ENCODE data around the gene TNS1.
A peak's percentile ranks its signal among the peaks of the same experiment; 100 is the strongest.

The TNS1 gene

DNA sequence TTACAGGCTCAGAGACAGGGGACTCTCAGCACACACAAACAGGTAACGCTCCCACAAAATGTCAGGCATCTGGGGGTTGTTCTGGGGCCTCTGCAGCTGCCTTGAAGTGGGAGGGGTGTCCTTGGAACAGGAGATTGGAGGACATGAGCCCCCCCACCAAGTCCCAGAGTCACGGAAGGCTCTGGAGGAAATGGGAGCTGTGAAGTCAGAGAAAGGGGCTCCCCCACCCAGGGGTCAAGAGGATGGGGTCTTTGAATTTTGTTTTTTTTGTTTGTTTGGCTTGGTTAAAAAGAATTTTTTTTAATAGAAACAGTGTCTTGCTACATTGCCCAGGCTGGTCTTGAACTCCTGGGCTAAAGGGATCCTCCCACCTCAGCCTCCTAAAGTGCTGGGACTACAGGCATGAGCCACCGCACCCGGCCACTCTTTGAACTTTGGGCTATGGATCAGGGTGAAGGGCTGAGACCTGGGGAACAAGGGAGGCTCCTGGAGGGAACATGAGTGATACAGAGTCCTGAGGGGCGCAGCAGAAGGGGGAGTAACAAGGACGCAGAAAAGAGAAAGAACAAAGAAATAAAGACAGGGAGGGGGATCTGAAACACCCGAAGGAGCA, 46.8 kb downstream of the TNS1 start:
- peak; percentile 7 for DNase-seq

DNA sequence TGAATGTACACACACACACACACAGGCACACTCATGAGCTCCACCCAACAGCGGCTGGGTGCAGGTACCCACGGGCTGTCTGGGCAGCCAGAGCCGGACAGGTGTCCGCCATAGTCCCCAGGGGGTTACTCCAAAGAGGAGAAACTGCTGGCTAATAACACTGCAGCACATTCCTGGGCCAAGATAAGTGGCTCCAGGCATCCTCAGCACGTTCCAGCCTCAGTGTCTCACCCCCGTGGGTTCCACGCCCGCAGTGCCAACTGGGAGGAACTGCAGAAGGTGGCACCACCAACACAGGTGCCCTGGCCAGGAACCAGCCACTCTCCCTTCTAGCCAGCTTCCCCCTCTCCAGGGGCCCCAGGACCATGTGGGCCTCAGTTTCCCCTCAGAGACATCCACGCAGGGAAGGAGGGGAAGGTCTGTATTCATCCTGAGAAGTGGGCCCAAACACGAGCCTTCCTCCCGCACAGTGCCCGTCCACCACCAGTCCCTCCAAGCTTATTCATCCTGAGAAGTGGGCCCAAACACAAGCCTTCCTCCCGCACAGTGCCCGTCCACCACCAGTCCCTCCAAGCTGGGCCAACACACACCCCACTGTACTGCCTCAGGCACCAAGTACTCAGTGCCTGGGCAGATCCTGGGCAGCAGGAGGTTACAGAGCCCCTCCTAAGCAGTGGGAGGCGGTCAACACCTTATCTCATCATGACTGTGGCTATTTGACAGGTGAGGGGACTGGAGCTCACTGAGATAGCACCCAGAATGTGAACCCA, 47.6 kb downstream of the TNS1 start:
- peak; percentile 17 for DNase-seq

DNA sequence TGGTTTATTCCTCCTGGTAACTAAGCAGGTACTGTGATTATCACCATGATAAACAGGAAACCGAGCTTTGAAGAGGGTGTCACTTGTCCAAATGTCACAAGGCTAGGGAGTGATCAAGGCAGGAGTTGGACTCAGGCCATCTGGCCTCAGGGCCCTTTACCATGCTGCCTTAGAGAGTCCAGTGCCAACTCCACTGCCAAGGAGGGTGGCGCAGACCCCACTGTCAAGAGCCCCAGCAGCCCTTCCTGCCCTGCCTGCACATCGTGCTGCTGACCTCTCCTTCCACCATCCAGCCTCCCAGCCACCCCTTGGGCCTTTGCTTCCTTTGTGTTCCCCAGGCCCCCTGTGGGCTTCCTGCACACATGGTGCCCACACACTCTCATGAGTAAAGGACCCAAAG, 48.3 kb downstream of the TNS1 start:
- DNase-seq, result peak; percentile 13

DNA sequence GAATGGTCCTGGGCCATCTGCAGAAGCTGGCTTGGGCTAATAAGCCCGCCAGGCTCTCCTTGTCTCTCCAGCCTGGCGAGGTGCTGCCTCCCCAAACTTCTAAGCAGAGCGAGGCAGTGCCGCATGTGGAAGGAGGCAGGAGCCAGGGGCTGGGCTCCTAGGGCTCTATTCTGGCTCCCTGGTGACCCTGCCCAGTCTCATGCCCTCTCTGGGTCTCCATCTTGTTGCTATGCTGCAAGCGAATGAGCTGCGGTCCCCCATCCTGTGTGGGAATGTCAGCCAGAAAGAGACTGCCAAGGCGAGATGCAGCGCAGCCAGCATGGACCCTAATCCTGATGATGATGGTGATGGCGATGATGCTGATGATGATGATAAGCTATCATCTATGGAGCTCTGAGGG, 48.7 kb downstream of the TNS1 start:
- peak; percentile 17 for DNase-seq

DNA sequence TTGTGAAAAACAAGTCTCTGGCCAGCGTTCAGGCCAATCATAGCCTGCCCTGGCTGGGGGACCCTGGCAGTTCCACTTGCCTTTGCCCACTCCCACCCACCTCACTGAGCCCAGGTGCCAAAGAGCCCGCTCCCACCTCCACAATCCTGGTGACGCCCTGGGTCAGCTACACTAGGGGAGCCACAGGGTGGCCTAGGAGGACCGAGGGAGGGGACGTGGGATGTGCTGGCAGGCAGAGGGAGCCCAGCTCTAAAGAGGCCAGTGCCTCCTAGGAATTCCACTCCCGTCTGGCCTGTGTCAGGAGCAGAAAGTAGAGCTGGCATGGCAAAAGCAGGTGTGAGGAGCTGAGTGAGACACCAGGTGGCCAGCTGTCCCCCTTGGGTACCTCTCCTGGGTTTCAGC, 49.3 kb downstream of the TNS1 start:
- DNase-seq, result peak; percentile 17

DNA sequence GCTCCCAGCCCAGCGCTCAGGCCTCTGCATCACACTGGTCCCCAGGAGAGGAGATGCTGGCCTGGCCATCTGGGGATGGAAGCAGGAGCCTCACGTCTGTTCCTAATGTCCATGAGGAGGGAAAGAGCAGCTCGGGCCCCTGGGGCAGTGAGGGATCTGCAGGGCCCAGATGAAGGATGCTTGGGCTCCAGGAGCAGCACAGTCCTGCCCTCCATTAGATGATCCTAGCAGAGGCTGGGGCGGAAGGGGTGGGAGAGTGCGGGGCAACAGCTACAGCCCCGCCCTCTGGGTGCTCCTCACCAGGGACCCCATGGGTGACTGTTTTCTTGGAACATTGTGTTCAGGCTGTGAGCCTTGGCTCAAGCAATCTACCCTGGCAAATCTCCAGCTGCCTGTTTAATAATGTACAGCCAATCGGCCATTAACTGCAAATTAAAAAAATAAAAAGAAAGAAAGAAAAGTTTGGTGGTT, 49.7 kb downstream of the TNS1 start:
- DNase-seq, result peak; percentile 23

DNA sequence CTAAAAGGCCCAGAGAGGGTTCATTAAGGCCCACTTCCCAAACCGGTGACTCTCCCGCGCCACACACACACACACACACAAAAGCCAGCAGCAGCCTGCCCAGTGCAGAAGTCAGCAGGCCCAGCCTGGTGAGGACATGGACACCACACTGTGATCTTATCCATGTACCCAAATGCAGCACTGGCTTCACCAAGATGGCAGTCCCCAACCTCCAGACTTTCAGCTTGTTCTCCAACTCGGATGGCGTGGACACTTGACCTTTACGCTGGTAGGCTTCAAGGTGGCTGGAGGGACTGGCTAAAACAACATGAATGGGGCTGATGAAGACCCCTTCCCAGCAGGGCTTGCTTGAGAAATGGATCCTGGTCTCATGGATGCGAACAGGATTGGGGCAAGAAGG, 50.4 kb downstream of the TNS1 start:
- peak; percentile 11 for DNase-seq

DNA sequence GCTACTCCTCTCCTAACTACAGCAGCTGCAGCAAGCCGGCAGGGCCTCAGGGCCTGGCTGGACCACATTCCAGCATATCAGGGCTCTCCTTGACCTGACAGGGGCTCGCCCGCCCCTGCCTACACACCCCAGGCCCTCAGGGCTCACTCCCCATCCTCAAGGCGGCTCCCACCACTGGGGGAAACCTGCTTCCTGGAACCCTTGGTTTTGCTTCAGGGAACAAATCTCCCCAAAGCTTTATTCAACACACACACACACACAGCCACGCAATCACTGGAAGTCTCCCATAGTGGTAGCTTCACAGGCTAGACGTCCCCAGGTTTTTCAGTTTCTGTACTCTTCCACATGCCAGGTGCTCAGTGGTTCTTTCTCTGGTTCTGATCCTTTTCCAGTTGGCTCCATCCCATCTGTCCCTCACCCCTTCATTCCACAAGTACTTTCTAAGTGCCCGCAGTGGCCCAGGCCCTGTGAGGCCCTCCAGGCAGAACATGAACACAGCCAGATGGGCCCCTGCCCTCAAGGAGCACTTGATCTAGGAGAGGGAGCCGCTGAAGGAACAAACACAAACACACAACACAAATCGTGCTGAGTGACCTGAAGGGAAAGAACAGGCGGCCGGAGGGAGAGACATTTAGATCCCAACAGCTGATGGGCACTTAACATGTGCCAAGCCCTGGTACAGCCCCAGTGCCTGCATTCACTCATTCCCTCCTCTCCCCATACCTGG, 51.1 kb downstream of the TNS1 start:
- peak; percentile 12 for DNase-seq

DNA sequence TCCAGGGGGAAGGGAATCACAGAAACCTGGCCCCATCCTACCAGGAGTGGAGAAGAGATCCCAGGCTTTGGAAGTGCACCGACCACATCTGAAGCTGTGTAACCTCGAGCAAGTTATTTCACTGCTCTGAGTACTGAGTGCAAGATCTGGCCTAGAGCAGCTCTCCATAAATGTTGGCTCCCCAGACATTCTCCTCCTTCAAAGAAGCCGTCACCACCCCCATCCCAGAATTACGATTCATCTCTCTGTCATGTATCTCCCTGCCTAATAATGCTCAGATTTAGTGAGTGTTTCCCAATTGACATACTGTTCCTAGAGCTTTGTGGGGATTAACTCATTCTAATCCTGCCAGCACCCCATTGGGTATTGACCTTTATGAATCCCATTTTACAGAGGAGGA, 51.7 kb downstream of the TNS1 start:
- no peak for DNase-seq

DNA sequence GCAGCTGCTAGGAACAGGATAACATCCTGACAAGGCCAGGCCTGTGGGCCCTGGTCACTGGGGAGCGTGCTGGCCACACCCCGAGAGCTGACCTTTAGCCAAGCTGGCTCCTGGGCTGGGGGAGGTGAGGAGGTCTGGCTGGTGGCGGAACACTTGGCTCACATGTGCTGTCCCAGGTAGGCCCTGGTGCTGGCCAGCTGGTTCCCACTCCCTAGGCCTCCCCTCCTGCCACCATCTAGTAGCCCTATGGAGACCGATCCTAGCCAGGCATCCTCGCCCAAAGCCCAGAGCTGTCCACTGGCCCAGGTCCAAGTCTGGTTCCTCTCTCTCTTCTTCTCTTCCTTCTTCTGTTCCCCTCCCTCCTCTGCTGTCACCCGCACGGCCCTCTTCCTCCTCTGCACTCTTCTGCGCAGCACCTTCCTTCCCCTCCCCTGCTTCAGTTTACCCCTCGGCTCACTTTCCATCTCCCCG, 52.4 kb downstream of the TNS1 start:
- peak; percentile 32 for DNase-seq

DNA sequence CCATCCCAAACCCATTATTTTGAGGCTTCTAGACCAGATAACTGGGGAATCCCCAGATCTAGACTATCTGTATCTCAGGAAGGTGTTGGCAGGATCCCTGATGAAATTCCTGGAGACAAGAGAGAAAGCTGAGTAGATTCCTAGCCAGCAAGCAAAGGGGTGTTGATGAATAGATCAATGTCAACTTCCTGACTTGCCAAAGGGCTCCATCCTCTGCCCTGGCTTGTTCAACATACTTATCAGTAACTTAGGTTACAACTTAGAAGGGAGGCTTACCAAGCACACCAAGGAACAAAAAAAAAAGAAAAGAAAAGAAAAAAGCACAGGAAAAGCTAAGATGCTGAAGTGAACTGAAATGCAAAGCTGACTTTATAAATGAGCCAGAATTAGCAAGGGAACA, 53.3 kb downstream of the TNS1 start:
- DNase-seq, result no peak

DNA sequence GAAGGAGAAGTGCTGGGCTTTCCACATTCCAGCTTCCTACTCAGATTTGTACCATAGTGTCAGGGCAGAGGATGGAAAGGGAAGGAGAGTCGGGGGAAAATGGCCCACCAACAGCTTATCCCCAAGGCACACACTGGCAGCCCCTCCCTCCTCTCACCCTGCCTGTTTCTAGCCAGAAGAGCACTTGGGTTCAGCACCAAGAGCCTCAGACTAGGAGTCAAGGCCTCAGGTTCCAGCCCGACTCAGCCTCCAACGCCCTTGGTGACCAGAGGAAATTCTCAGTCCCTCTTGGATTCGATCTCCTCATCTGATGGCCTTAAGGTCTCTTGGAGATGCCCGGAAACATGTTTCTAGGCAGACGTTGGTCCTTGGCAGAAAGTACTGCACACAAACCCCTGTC, 53.9 kb downstream of the TNS1 start:
- DNase-seq, result peak; percentile 2

DNA sequence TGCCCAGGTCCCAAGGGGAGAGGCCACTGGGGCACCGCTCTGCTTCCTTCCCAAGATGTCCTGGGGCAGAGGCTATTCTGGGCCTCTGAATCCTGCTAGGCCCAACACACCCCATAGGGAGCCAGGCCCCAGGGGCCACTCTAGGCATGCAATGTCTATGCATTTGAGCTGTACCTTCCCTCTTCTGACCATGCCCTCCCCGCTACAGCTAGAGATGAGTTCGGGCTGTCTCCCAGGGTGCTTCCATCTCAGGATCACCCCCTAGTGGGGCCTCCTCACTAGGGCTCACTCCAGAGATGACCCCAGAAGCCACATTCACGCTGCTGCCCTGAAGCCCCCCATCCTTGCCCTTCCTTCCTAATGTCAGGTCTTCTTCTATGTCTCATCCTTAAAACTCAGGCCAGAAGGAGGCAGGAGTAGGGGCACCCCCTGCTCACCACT, 54.4 kb downstream of the TNS1 start:
- peak; percentile 8 for DNase-seq

DNA sequence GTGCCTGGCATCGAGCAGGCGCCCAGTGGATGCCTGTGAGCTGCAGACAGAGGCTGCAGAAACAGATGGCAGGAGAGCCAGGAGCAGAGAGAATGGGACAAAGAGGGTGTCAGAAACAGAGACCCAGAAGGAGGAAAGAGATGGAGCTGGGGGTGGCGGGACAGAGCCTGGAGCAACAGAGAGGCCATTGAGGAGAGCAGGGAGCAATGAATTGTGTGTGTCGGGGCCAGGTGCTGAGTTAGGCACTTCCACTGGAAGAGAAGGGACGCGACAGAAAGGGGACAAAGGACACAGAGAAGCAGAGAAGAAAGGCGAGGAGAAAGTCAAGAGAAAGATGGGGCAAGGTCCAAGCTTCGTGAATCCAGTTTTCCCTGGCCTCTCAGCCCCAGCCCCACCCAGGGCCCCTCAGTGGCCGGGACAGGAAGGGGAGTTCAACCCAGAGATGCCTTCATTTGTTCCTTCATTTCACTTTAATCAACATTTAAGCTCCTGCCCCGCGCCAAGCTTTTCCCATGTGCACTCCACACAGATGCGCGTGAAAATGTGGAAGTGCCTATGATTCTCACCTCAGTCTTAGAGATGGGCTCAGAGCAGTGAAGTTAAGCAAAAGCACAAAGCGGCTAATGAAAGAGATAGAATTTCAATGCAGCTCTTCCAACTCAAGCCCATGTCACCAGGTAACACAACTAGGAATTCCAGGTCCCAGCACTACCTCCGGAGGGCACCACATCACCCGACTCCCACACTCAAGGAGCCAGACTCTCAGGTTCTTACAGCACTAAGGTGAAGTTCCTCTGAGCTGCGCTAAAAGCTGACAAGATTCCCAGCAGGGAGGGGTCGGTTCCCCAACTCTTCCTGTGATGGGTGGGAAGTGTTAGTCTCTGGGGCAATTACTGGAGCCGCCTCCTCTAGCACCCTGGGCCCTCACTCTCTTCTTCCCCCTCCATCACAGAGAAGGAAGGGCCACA, 55.1 kb downstream of the TNS1 start:
- peak; percentile 19 for DNase-seq

DNA sequence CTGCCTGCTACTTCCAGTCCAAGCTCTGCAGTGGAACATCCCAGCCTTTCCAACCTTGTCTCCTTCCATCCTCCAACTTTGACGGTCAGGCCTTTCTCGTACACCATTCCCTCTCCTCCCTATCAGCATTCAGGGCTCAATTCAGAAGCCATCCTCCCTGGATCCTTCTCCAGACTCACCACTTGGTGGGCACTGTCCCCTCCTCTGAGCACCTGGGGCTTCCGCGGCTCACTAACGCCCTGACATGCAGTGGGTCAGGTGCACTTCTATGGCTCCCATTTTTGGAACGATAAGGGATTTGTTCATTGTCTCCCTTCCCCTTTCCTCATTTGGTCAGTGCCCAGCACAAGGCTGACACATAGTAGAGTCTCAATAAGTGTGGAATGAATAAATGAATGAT, 56.7 kb downstream of the TNS1 start:
- DNase-seq, result peak; percentile 1

DNA sequence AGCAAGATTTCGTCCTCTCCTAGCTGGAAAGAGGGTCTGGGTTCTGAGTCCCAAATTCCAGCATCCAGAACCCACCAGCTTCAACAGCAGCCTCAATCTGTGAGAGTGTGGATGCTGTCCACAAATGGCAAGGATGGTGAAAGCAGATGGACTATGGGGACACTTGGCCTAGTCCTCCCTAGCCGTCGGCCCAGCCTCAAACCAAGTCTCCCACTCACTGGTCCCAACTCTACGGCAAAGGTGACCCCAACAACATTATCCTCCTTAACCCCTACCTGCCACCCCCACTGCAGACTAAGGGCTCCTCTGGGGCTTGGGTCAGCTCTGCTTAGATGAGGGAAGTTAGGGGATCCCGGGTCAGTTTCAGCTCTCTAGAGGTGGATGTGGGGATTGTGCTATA, 57.3 kb downstream of the TNS1 start:
- peak; percentile 2 for DNase-seq

DNA sequence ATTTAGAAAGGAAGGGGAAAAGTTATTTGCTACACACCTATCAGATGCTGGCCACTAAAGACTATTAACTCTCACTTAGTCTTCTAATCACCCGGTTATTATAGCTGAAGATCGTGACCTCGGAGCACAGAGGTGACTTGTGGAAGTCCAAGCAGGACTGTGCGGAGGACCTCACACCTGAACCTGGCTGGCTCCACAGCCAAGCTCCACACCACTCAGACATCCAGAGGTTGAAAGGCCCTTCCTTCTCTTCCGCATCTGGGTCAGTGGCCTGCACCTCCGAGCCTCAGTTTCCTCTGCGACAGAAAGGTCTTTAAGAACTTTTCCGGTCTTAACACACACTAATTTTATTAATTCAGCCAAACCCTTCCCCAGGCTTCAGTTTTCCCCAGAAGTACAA, 57.9 kb downstream of the TNS1 start:
- DNase-seq, result peak; percentile 4

DNA sequence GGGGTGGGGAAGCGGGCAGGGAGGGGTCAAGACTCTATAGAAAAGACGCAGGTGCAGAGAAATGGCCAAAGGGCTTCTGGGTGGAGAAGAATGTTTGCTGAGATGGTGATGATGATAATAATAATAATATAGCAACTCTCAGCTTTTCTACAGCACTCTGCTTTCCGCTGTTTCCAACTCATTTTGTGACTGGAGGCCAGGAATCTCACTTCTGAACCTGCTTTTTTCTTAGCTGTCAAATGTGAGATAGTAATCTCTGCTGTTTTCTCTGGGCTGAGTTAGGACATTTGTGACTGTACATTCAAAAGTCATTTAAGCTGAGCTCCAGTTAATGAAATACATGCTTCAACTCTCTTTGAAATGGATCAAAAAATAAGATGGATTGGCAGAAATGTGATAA, 58.4 kb downstream of the TNS1 start:
- peak; percentile 29 for DNase-seq

DNA sequence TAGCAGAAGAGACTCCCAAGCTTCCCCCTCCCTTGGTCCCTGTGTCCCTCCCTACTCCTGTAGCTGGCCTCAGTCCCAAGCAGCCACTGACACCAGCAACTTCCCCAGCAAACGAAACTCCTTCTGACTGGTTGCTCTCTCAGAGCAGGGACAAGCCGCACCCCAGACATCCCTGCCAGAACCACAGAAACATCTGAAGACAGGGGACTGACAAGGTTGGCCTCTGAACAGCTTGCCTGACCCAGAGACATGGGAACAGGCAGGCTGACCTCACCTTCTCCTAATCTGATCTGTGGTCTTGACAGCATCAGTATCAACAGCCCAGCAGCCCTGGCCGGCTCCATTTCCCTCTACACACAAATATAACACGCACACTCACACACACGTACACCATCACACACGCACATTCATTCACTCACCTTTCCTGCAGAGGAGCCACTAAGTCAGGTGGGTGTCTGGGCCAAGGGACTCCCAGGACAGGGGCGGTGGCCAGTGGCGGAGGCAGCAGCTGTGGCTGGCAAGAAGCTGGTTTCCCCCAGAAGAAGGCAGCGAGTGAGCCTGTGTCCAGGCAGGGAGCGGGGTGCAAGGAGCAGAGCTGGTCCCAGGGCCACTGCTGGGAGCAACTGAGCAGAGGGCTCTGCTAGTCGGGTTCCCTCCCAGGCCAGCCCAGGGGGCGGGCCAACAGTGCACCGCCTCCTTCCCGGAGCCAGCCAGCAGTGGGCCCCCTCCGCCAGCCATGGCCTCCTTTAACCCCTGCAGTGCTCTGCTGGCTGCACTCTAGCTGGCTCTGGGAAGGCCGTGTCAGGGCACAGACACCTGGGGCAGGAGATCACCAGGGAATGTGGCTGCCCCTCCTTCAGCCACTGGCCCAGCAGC, 59.1 kb downstream of the TNS1 start:
- peak; percentile 91 for DNase-seq

DNA sequence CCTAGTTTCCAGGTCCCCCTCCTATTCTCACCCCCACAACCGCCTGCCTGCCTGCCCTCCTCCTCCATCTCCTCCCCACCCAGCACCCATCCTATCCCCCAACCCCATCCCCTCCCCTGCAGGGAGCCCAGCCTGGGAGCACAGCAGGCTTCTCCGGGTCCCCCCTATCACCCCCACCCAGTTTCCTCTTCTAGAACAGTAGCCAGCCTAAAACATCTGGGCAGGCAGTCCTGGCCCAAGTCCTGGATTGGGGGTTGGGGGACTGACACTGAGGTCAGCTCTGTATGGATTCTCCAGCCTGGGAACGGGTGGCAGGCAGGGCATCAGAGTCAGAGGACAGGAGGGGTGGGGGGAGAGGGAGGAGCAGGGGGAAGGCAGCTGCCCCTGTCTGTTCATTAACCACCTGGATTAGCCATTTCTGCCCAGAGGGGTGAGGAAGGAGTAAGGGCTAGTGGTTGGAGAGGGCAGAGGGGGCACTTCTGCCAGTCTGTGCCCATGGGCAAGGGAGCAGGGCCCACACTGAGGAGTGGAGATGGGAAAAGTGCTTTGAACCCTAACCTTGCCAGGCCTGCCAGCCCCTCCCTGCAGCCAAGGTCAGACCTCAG, 60.0 kb downstream of the TNS1 start:
- DNase-seq, result no peak
